ENCODE measurements around the gene CDC123.
"Not testable (repeated sequence)": the region's sequence is repeated elsewhere in the genome, so short reads cannot be mapped to it uniquely, and the experiment has no call there.

The CDC123 gene

GRCh38 chr10:12195603-12196506, at the start of gene CDC123, which contains the start of gene NUDT5:
TSS of gene CDC123 (plus strand) at chr10:12196188. CDS start at chr10:12196246, 58 bp downstream.
TSS of gene NUDT5 (minus strand) at chr10:12195891. CDS start at chr10:12186291, 9,600 bp downstream.
- Histone ChIP-seq H3K36me3 (replicated peaks) (peaks cover 29% of the 10 kb centered on the region), H3K4me1 (peaks cover 14% of the 10 kb centered on the region), H3K27me3 (ENCODE audit: low read depth) (no peaks in the 10 kb centered on the region), H3K9me3 (no peaks in the 10 kb centered on the region), H3K4me3 (peak within 1 kb of the TSS; percentile 69)
- in situ Hi-C loops (cut with MboI; ENCODE audit: low sequenced_read_pairs) = no loop called here
- peak; percentile 88 to 93 for DNase-seq (ENCODE audit: low spot score in 2 of 2)

GRCh38 chr10:12150163-12150562, 45.8 kb upstream of the CDC123 start:
- in situ Hi-C loops (cut with MboI; ENCODE audit: low sequenced_read_pairs) = no loop called here
- Histone ChIP-seq H3K9me3 (no peaks in the 10 kb centered on the region), H3K4me3 (no peak overlapping the region), H3K4me1 (no peaks in the 10 kb centered on the region), H3K36me3 (replicated peaks) (peaks cover 20% of the 10 kb centered on the region), H3K27me3 (ENCODE audit: low read depth) (no peaks in the 10 kb centered on the region)
- no peak for DNase-seq (ENCODE audit: low spot score in 2 of 2)

GRCh38 chr10:12154516-12154915, 41.5 kb upstream of the CDC123 start:
- no peak overlapping the region for H3K4me3 ChIP-seq
- in situ Hi-C loops (cut with MboI; ENCODE audit: low sequenced_read_pairs) = no loop called here
- DNase-seq (ENCODE audit: low spot score in 2 of 2) = no peak
- no peaks in the 10 kb centered on the region for H3K27me3 ChIP-seq (ENCODE audit: low read depth)
- H3K4me1 ChIP-seq = no peaks in the 10 kb centered on the region
- H3K9me3 ChIP-seq = no peaks in the 10 kb centered on the region
- H3K36me3 ChIP-seq (replicated peaks) = peaks cover 25% of the 10 kb centered on the region

- H3K36me3 ChIP-seq (replicated peaks) = peaks cover 23% of the 10 kb centered on the region
- in situ Hi-C loops (cut with MboI; ENCODE audit: low sequenced_read_pairs) = no loop called here
- H3K9me3 ChIP-seq = no peaks in the 10 kb centered on the region
- no peaks in the 10 kb centered on the region for H3K4me1 ChIP-seq
- H3K27me3 ChIP-seq (ENCODE audit: low read depth) = no peaks in the 10 kb centered on the region
- no peak for DNase-seq (ENCODE audit: low spot score in 2 of 2)
- H3K4me3 ChIP-seq = no peak overlapping the region
These were observed 39.4 kb upstream of the CDC123 start for GRCh38 chr10:12156367-12157123.

- DNase-seq (ENCODE audit: low spot score in 2 of 2) = no peak
- H3K4me3 ChIP-seq = no peak overlapping the region
- peaks cover 36% of the 10 kb centered on the region for H3K36me3 ChIP-seq (replicated peaks)
- no peaks in the 10 kb centered on the region for H3K4me1 ChIP-seq
- H3K27me3 ChIP-seq (ENCODE audit: low read depth) = no peaks in the 10 kb centered on the region
- in situ Hi-C loops (cut with MboI; ENCODE audit: low sequenced_read_pairs) = no loop called here
- H3K9me3 ChIP-seq = no peaks in the 10 kb centered on the region
These were observed 37.9 kb upstream of the CDC123 start for GRCh38 chr10:12158111-12158510.

GRCh38 chr10:12160664-12161063, 35.3 kb upstream of the CDC123 start:
- DNase-seq (ENCODE audit: low spot score in 2 of 2) = no peak
- H3K27me3 ChIP-seq (ENCODE audit: low read depth) = no peaks in the 10 kb centered on the region
- H3K4me1 ChIP-seq = no peaks in the 10 kb centered on the region
- H3K9me3 ChIP-seq = no peaks in the 10 kb centered on the region
- in situ Hi-C loops (cut with MboI; ENCODE audit: low sequenced_read_pairs) = no loop called here
- no peak overlapping the region for H3K4me3 ChIP-seq
- H3K36me3 ChIP-seq (replicated peaks) = peaks cover 44% of the 10 kb centered on the region

- Histone ChIP-seq H3K27me3 (ENCODE audit: low read depth) (no peaks in the 10 kb centered on the region), H3K4me1 (no peaks in the 10 kb centered on the region), H3K36me3 (replicated peaks) (peaks cover 60% of the 10 kb centered on the region), H3K9me3 (no peaks in the 10 kb centered on the region), H3K4me3 (no peak overlapping the region)
- no peak for DNase-seq (ENCODE audit: low spot score in 2 of 2)
- in situ Hi-C loops (cut with MboI; ENCODE audit: low sequenced_read_pairs) = no loop called here
These were observed 33.1 kb upstream of the CDC123 start for GRCh38 chr10:12162927-12163326.

GRCh38 chr10:12164085-12164484, 31.9 kb upstream of the CDC123 start:
- Histone ChIP-seq H3K36me3 (replicated peaks) (peaks cover 57% of the 10 kb centered on the region), H3K9me3 (no peaks in the 10 kb centered on the region), H3K27me3 (ENCODE audit: low read depth) (no peaks in the 10 kb centered on the region), H3K4me1 (no peaks in the 10 kb centered on the region), H3K4me3 (no peak overlapping the region)
- in situ Hi-C loops (cut with MboI; ENCODE audit: low sequenced_read_pairs) = no loop called here
- DNase-seq (ENCODE audit: low spot score in 2 of 2) = no peak

- Histone ChIP-seq H3K36me3 (replicated peaks) (peaks cover 67% of the 10 kb centered on the region), H3K9me3 (no peaks in the 10 kb centered on the region), H3K4me1 (no peaks in the 10 kb centered on the region), H3K4me3 (no peak overlapping the region), H3K27me3 (ENCODE audit: low read depth) (no peaks in the 10 kb centered on the region)
- DNase-seq (ENCODE audit: low spot score in 2 of 2) = no peak
- in situ Hi-C loops (cut with MboI; ENCODE audit: low sequenced_read_pairs) = no loop called here
These were observed 31.0 kb upstream of the CDC123 start for GRCh38 chr10:12165036-12165435.

GRCh38 chr10:12165999-12166775, 29.8 kb upstream of the CDC123 start:
- no peak for DNase-seq (ENCODE audit: low spot score in 2 of 2)
- no peaks in the 10 kb centered on the region for H3K9me3 ChIP-seq
- peaks cover 70% of the 10 kb centered on the region for H3K36me3 ChIP-seq (replicated peaks)
- H3K4me3 ChIP-seq = no peak overlapping the region
- no peaks in the 10 kb centered on the region for H3K27me3 ChIP-seq (ENCODE audit: low read depth)
- H3K4me1 ChIP-seq = no peaks in the 10 kb centered on the region
- in situ Hi-C loops (cut with MboI; ENCODE audit: low sequenced_read_pairs) = no loop called here

- DNase-seq (ENCODE audit: low spot score in 2 of 2); H3K4me3 ChIP-seq; H3K4me1 ChIP-seq; in situ Hi-C loops (cut with MboI; ENCODE audit: low sequenced_read_pairs); H3K9me3 ChIP-seq; H3K27me3 ChIP-seq (ENCODE audit: low read depth): not testable (repeated sequence)
- H3K36me3 ChIP-seq (replicated peaks) = peaks cover 78% of the 10 kb centered on the region
These were observed 24.5 kb upstream of the CDC123 start for GRCh38 chr10:12171512-12171911.

GRCh38 chr10:12177642-12178041, 18.3 kb upstream of the CDC123 start:
- no peaks in the 10 kb centered on the region for H3K9me3 ChIP-seq
- in situ Hi-C loops (cut with MboI; ENCODE audit: low sequenced_read_pairs) = no loop called here
- H3K36me3 ChIP-seq (replicated peaks) = peaks cover 61% of the 10 kb centered on the region
- H3K27me3 ChIP-seq (ENCODE audit: low read depth) = no peaks in the 10 kb centered on the region
- DNase-seq (ENCODE audit: low spot score in 2 of 2) = no peak
- H3K4me1 ChIP-seq = peaks cover 15% of the 10 kb centered on the region
- no peak overlapping the region for H3K4me3 ChIP-seq

GRCh38 chr10:12179606-12180170, 16.3 kb upstream of the CDC123 start:
- Histone ChIP-seq H3K4me3 (no peak overlapping the region), H3K36me3 (replicated peaks) (peaks cover 56% of the 10 kb centered on the region), H3K9me3 (no peaks in the 10 kb centered on the region), H3K4me1 (peaks cover 15% of the 10 kb centered on the region), H3K27me3 (ENCODE audit: low read depth) (no peaks in the 10 kb centered on the region)
- in situ Hi-C loops (cut with MboI; ENCODE audit: low sequenced_read_pairs) = no loop called here
- no peak for DNase-seq (ENCODE audit: low spot score in 2 of 2)
